HCT116 (cell line): ENCODE measurements around the gene CDH4. TPM values are rescaled to one million over a fixed set of nuclear protein-coding genes. Genes with fewer than 3 reads are reported as not detected.

Experiments used
- ATAC-seq: fragments of 200-7000 bp; cut with Tn5 transposase; 2 replicates; pipeline ENCODE4 v1.9.1; 2020; ENCODE audit warnings: mild to moderate bottlenecking, moderate library complexity
- BruUV-seq: library from RNA; stranded (reverse); fragments of 400-500 nt; replicated peaks from 2 replicates; lab custom pipeline; 2021; lab: Mats Ljungman, UMichigan
- CTCF ChIA-PET: fragments of 300-600 bp; sonication (Branson Sonifier 250); formaldehyde crosslinking; loops from one replicate; lab custom pipeline; 2021; ENCODE audit warnings: antibody characterized with exemption; lab: Charles Lee
- POLR2A ChIA-PET: fragments of 300-600, 350-600 bp; sonication (Branson Sonifier 250); formaldehyde crosslinking; loops from one replicate; lab custom pipeline; 2021; ENCODE audit warnings: antibody characterized with exemption; lab: Charles Lee
- RAD21 ChIA-PET, 2 experiments: fragments of 300-600 bp; sonication (Branson Sonifier 250); formaldehyde crosslinking; loops; one replicate each; lab custom pipeline; 2023; ENCODE audit warnings: low total read pairs in 2 of 2; ENCODE audit not compliant: uncharacterized antibody in 2 of 2, unreplicated experiment in 2 of 2, low non-redundant PET in 1 of 2; lab: Charles Lee
- DNase-seq: peaks from one replicate; pipeline ENCODE4 v3.0.0-alpha.2; 2010; ENCODE audit warnings: low read depth, low spot score
- H2AFZ ChIP-seq: fragments of 200-600 bp; shearing (Covaris generic), sonication (generic); 2 replicates; pipeline ENCODE4 v1.6.1; 2017; ENCODE audit warnings: low read depth, mixed run types, mixed read lengths, antibody characterized with exemption, low read length; ENCODE audit not compliant: poor library complexity, severe bottlenecking
- H3K27ac ChIP-seq: 2 replicates; pipeline ENCODE4 v1.5.1; 2012; ENCODE audit warnings: low read depth, low read length
- H3K27me3 ChIP-seq: fragments of 200-600 bp; sonication (generic); 2 replicates; pipeline ENCODE4 v1.6.1; 2016; ENCODE audit warnings: mixed run types, low read length, mixed read lengths; ENCODE audit not compliant: insufficient read depth
- H3K36me3 ChIP-seq, 2 experiments: fragments of 200-500 bp in 1 of 2; fragments of 200-600 bp in 1 of 2; sonication (Bioruptor generic) in 1 of 2; sonication (generic) in 1 of 2; 2 replicates each; pipeline versions ENCODE4 v1.5.1 to v1.6.1; 2014 to 2016; ENCODE audit warnings: low read length in 2 of 2, inconsistent platforms in 1 of 2, mixed read lengths in 1 of 2, mixed run types in 1 of 2; ENCODE audit not compliant: insufficient read depth in 2 of 2, control insufficient read depth in 1 of 2
- H3K4me1 ChIP-seq, 2 experiments: fragments of 200-600 bp in 1 of 2; sonication (generic) in 1 of 2; 2 replicates each; pipeline versions ENCODE4 v1.5.1 to v1.6.1; 2012 to 2017; ENCODE audit warnings: low read length in 2 of 2, inconsistent platforms in 1 of 2, mild to moderate bottlenecking in 1 of 2, mixed read lengths in 1 of 2, mixed run types in 1 of 2, moderate library complexity in 1 of 2; ENCODE audit not compliant: insufficient read depth in 2 of 2, control insufficient read depth in 1 of 2
- H3K4me2 ChIP-seq: fragments of 200-600 bp; sonication (generic); 2 replicates; pipeline ENCODE4 v1.6.1; 2017; ENCODE audit warnings: mixed run types, low read length, mixed read lengths
- H3K4me3 ChIP-seq, 2 experiments: fragments of 200-600 bp in 1 of 2; sonication (generic) in 1 of 2; replicated peaks in 1 of 2; 2 replicates each; pipeline ENCODE4 v1.5.1; 2011 to 2016; ENCODE audit warnings: low read length in 2 of 2, control low read depth in 1 of 2, low read depth in 1 of 2, mild to moderate bottlenecking in 1 of 2, mixed read lengths in 1 of 2, mixed run types in 1 of 2
- H3K79me2 ChIP-seq: fragments of 200-600 bp; sonication (generic); 2 replicates; pipeline ENCODE4 v1.6.1; 2017; ENCODE audit warnings: mild to moderate bottlenecking, mixed run types, low read length, moderate library complexity, mixed read lengths; ENCODE audit not compliant: insufficient read depth
- H3K9ac ChIP-seq: fragments of 200-600 bp; sonication (generic); 2 replicates; pipeline ENCODE4 v1.6.1; 2016; ENCODE audit warnings: low read length, mixed read lengths
- H3K9me2 ChIP-seq: fragments of 200-600 bp; sonication (generic), shearing (Covaris generic); 2 replicates; pipeline ENCODE4 v1.6.1; 2017; ENCODE audit warnings: mixed run types, mild to moderate bottlenecking, moderate library complexity; ENCODE audit not compliant: insufficient read depth
- H3K9me3 ChIP-seq, 2 experiments: fragments of 200-500 bp in 1 of 2; fragments of 200-600 bp in 1 of 2; sonication (Bioruptor generic) in 1 of 2; sonication (generic) in 1 of 2; 2 replicates each; pipeline ENCODE4 v1.6.1; 2014 to 2017; ENCODE audit warnings: low read length in 2 of 2, mixed read lengths in 2 of 2, inconsistent platforms in 1 of 2, low read depth in 1 of 2, mild to moderate bottlenecking in 1 of 2, mixed run types in 1 of 2, moderate library complexity in 1 of 2; ENCODE audit not compliant: control insufficient read depth in 1 of 2, insufficient read depth in 1 of 2
- H4K20me1 ChIP-seq: fragments of 200-600 bp; sonication (generic), shearing (Covaris generic); 2 replicates; pipeline ENCODE4 v1.6.1; 2017; ENCODE audit warnings: mixed run types, mild to moderate bottlenecking, moderate library complexity; ENCODE audit not compliant: insufficient read depth
- ATF3 ChIP-seq: IDR thresholded peaks from 2 replicates; pipeline ENCODE4 v1.6.1; 2012
- CEBPB ChIP-seq: IDR thresholded peaks from 2 replicates; pipeline ENCODE4 v1.6.1; 2012; ENCODE audit warnings: low read depth
- EGR1 ChIP-seq: IDR thresholded peaks from 2 replicates; pipeline ENCODE4 v1.6.1; 2012; ENCODE audit warnings: low read depth
- ELF1 ChIP-seq: IDR thresholded peaks from 2 replicates; pipeline ENCODE4 v1.6.1; 2012; ENCODE audit warnings: low read depth, borderline replicate concordance
- FOSL1 ChIP-seq: IDR thresholded peaks from 2 replicates; pipeline ENCODE4 v1.6.1; 2012; ENCODE audit warnings: low read depth
- MAX ChIP-seq: IDR thresholded peaks from 2 replicates; pipeline ENCODE4 v1.6.1; 2012
- POLR2A ChIP-seq: IDR thresholded peaks from 2 replicates; pipeline ENCODE4 v1.7.0; 2011; ENCODE audit warnings: borderline replicate concordance; ENCODE audit not compliant: insufficient read depth, insufficient read length; ENCODE audit errors: extremely low read depth
- SP1 ChIP-seq: IDR thresholded peaks from 2 replicates; pipeline ENCODE4 v1.6.1; 2012; ENCODE audit warnings: low read depth
- ZNF274 ChIP-seq: fragments of 200-500 bp; sonication (Bioruptor generic); IDR thresholded peaks from 2 replicates; pipeline ENCODE4 v1.6.1; 2014; ENCODE audit warnings: mild to moderate bottlenecking, low read depth, low read length, inconsistent platforms
- intact Hi-C: fragments of 100-400 bp; cut with micrococcal nuclease; formaldehyde crosslinking; loops from 2 replicates; pipeline ENCODE4 v1.10.0; 2022
- total RNA-seq: library from RNA; stranded (reverse); gene quantifications from one replicate; pipeline ENCODE4 v1.2.1, GENCODE V29; 2021; ENCODE audit not compliant: unreplicated experiment
- TF ChIP-seq, protein P1 (sequence below): IDR thresholded peaks from 2 replicates; pipeline ENCODE4 v1.6.1; 2012; ENCODE audit warnings: low read depth
- TF ChIP-seq, protein P2 (sequence below): IDR thresholded peaks from 2 replicates; pipeline ENCODE4 v1.6.1; 2011; ENCODE audit warnings: mild to moderate bottlenecking, low read length, moderate library complexity; ENCODE audit not compliant: insufficient replicate concordance; ENCODE audit errors: extremely low read depth

Gene CDH4
- total RNA-seq, 1 experiment from 2014 or later: not detected

- TF ChIP-seq SP1: no peak
- TF ChIP-seq, protein P1, sequence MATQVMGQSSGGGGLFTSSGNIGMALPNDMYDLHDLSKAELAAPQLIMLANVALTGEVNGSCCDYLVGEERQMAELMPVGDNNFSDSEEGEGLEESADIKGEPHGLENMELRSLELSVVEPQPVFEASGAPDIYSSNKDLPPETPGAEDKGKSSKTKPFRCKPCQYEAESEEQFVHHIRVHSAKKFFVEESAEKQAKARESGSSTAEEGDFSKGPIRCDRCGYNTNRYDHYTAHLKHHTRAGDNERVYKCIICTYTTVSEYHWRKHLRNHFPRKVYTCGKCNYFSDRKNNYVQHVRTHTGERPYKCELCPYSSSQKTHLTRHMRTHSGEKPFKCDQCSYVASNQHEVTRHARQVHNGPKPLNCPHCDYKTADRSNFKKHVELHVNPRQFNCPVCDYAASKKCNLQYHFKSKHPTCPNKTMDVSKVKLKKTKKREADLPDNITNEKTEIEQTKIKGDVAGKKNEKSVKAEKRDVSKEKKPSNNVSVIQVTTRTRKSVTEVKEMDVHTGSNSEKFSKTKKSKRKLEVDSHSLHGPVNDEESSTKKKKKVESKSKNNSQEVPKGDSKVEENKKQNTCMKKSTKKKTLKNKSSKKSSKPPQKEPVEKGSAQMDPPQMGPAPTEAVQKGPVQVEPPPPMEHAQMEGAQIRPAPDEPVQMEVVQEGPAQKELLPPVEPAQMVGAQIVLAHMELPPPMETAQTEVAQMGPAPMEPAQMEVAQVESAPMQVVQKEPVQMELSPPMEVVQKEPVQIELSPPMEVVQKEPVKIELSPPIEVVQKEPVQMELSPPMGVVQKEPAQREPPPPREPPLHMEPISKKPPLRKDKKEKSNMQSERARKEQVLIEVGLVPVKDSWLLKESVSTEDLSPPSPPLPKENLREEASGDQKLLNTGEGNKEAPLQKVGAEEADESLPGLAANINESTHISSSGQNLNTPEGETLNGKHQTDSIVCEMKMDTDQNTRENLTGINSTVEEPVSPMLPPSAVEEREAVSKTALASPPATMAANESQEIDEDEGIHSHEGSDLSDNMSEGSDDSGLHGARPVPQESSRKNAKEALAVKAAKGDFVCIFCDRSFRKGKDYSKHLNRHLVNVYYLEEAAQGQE: no peak
These were observed 349.8 kb downstream of the CDH4 start (continued) for GRCh38 chr20:61601853-61602252.

GRCh38 chr20:61603715-61604114 is 351.7 kb downstream of the CDH4 start:
- no peak overlapping the region for H3K4me3 ChIP-seq
- H3K4me2 ChIP-seq: no peak overlapping the region
- ATAC-seq (no peak), DNase-seq (no peak)
- H3K9ac ChIP-seq: no peak overlapping the region
- no peaks in the 10 kb centered on the region for H3K36me3 ChIP-seq
- intact Hi-C loops: no loop called here
- H3K27ac ChIP-seq: no peak overlapping the region
- BruUV-seq: no TSS peak
- TF ChIP-seq, protein P1: no peak
- TF ChIP-seq ATF3 (no peak), ELF1 (no peak), SP1 (no peak), FOSL1 (no peak), EGR1 (no peak), POLR2A (no peak), CEBPB (no peak), ZNF274 (no peak), MAX (no peak)
- TF ChIP-seq, protein P2, sequence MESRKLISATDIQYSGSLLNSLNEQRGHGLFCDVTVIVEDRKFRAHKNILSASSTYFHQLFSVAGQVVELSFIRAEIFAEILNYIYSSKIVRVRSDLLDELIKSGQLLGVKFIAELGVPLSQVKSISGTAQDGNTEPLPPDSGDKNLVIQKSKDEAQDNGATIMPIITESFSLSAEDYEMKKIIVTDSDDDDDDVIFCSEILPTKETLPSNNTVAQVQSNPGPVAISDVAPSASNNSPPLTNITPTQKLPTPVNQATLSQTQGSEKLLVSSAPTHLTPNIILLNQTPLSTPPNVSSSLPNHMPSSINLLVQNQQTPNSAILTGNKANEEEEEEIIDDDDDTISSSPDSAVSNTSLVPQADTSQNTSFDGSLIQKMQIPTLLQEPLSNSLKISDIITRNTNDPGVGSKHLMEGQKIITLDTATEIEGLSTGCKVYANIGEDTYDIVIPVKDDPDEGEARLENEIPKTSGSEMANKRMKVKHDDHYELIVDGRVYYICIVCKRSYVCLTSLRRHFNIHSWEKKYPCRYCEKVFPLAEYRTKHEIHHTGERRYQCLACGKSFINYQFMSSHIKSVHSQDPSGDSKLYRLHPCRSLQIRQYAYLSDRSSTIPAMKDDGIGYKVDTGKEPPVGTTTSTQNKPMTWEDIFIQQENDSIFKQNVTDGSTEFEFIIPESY: no peak
- H3K79me2 ChIP-seq: no peaks in the 10 kb centered on the region
- no peaks in the 10 kb centered on the region for H3K4me1 ChIP-seq
- H4K20me1 ChIP-seq: no peaks in the 10 kb centered on the region
- H2AFZ ChIP-seq: no peak overlapping the region
- H3K9me3 ChIP-seq: no peaks in the 10 kb centered on the region
- ChIA-PET RAD21 (no interaction called here), POLR2A (no interaction called here), CTCF (no interaction called here)
- no peaks in the 10 kb centered on the region for H3K27me3 ChIP-seq
- H3K9me2 ChIP-seq: no peaks in the 10 kb centered on the region
